K562 (cell line): ENCODE measurements around the gene DBP. TPM values are rescaled to one million over a fixed set of nuclear protein-coding genes. Genes with fewer than 3 reads are reported as not detected.

Source experiments
- ATF6 ChIP-seq: sonication (generic); formaldehyde crosslinking; IDR thresholded peaks from 2 replicates; pipeline ENCODE4 v1.4.0; 2020; ENCODE audit warnings: mild to moderate bottlenecking, missing genetic modification reagents
- BRF1 ChIP-seq: IDR thresholded peaks from 3 replicates; pipeline ENCODE4 v1.6.1; 2011; ENCODE audit warnings: borderline replicate concordance, mild to moderate bottlenecking; ENCODE audit not compliant: insufficient read length; ENCODE audit errors: extremely low read depth
- CCNT2 ChIP-seq: IDR thresholded peaks from 2 replicates; pipeline ENCODE4 v1.6.1; 2011; ENCODE audit warnings: borderline replicate concordance, low read depth, mild to moderate bottlenecking, moderate library complexity, mixed read lengths, low read length; ENCODE audit not compliant: insufficient read length; ENCODE audit errors: extremely low read depth
- CREM ChIP-seq: IDR thresholded peaks from 2 replicates; pipeline ENCODE4 v1.6.1; 2014; ENCODE audit warnings: antibody characterized with exemption, low read depth
- DACH1 ChIP-seq: fragments of 450-650 bp; IDR thresholded peaks from 2 replicates; pipeline ENCODE4 v1.6.1; 2018; ENCODE audit not compliant: partially characterized antibody
- E2F3 ChIP-seq: fragments of 250-450 bp; sonication (Bioruptor Pico); IDR thresholded peaks from 2 replicates; pipeline ENCODE4 v1.4.0; 2020; ENCODE audit warnings: mild to moderate bottlenecking
- EGR1 ChIP-seq: fragments of 450-650 bp; conservative IDR thresholded peaks from 2 replicates; pipeline ENCODE4 v1.6.1; 2017; ENCODE audit warnings: mild to moderate bottlenecking
- ELF4 ChIP-seq: fragments of 450-650 bp; formaldehyde crosslinking; IDR thresholded peaks from 2 replicates; pipeline ENCODE4 v1.4.0; 2022; ENCODE audit warnings: missing genetic modification characterization
- ETV5 ChIP-seq: sonication (generic); formaldehyde crosslinking; IDR thresholded peaks from 2 replicates; pipeline ENCODE4 v1.4.0; 2020; ENCODE audit warnings: low read depth, mild to moderate bottlenecking, missing genetic modification reagents
- GATA2 ChIP-seq: sonication (generic); formaldehyde crosslinking; IDR thresholded peaks from 2 replicates; pipeline ENCODE4 v1.4.0; 2020; ENCODE audit warnings: mild to moderate bottlenecking, missing genetic modification reagents
- JUNB ChIP-seq: fragments of 450-650 bp; formaldehyde crosslinking; conservative IDR thresholded peaks from 2 replicates; pipeline ENCODE4 v1.4.0; 2020; ENCODE audit warnings: mild to moderate bottlenecking
- MCM2 ChIP-seq: fragments of 450-650 bp; IDR thresholded peaks from 2 replicates; pipeline ENCODE4 v1.6.1; 2017; ENCODE audit warnings: low read depth, mild to moderate bottlenecking
- PRMT5 ChIP-seq: sonication (generic); formaldehyde crosslinking; IDR thresholded peaks from 2 replicates; pipeline ENCODE4 v1.5.0; 2020; ENCODE audit warnings: missing genetic modification reagents
- SMARCB1 ChIP-seq: IDR thresholded peaks from 2 replicates; pipeline ENCODE4 v1.6.1; 2011; ENCODE audit warnings: improper control_type of control experiment, low read depth; ENCODE audit not compliant: insufficient read length
- SNIP1 ChIP-seq: fragments of 450-650 bp; IDR thresholded peaks from 2 replicates; pipeline ENCODE4 v1.7.1; 2017; ENCODE audit warnings: low read depth, mild to moderate bottlenecking
- SNRNP70 ChIP-seq: fragments of 200-400 bp; formaldehyde crosslinking; optimal IDR thresholded peaks from 2 replicates; pipeline ENCODE3; 2017; ENCODE audit warnings: low read depth, low read length
- SRSF3 ChIP-seq: fragments of 200-400 bp; formaldehyde crosslinking; IDR thresholded peaks from 2 replicates; pipeline ENCODE4 v1.6.1; 2016; ENCODE audit warnings: mild to moderate bottlenecking, low read length, moderate library complexity; ENCODE audit not compliant: insufficient read depth
- TEAD1 ChIP-seq, 2 experiments: fragments of 450-650 bp in 1 of 2; sonication (generic) in 1 of 2; formaldehyde crosslinking; IDR thresholded peaks; 2 replicates each; pipeline versions ENCODE4 v1.4.0 to v1.8.0; 2020 to 2022; ENCODE audit warnings: mild to moderate bottlenecking in 2 of 2, missing genetic modification reagents in 1 of 2
- ZFP30 ChIP-seq: fragments of 250-450 bp; sonication (Bioruptor Pico); IDR thresholded peaks from 2 replicates; pipeline ENCODE4 v1.8.0; 2022; ENCODE audit warnings: moderate library complexity, mild to moderate bottlenecking, inconsistent platforms, borderline replicate concordance
- ZFPM2 ChIP-seq: fragments of 250-450 bp; sonication (Bioruptor Pico); IDR thresholded peaks from 2 replicates; pipeline ENCODE4 v1.5.1; 2022; ENCODE audit warnings: mild to moderate bottlenecking
- polyA plus RNA-seq, 8 experiments: library from polyadenylated mRNA; depleted of rRNA in 4 of 8; stranded (reverse) in 5 of 8; unstranded in 3 of 8; fragments of >200 nt; fragmentation: Nextera tagmentation in 2 of 8; fragmentation: Illumina TruSeq in 1 of 8; extraction: Ambion mirVana in 2 of 8; extraction: Trizol in 1 of 8; gene quantifications; 2 replicates each; pipeline versions ENCODE4 v1.2.1 to v1.2.3, GENCODE V29; 2011 to 2014; ENCODE audit warnings: inconsistent platforms in 1 of 8, missing spikeins in 1 of 8
- total RNA-seq, 7 experiments: library from RNA; depleted of rRNA in 6 of 7; stranded (reverse); fragments of >200 nt in 6 of 7; fragmentation: Illumina TruSeq in 2 of 7; extraction: Trizol in 2 of 7; gene quantifications; 2 replicates each; pipeline versions ENCODE4 v1.2.1 to v1.2.3, GENCODE V29; 2011 to 2021; ENCODE audit warnings: low replicate concordance in 1 of 7
- TF ChIP-seq, protein P1 (sequence below): IDR thresholded peaks from 2 replicates; pipeline ENCODE4 v1.6.1; 2011; ENCODE audit warnings: borderline replicate concordance, low read depth, mild to moderate bottlenecking, moderate library complexity, low read length; ENCODE audit not compliant: insufficient read depth, poor library complexity, severe bottlenecking
- TF ChIP-seq, protein P2 (sequence below): sonication (generic); formaldehyde crosslinking; IDR thresholded peaks from 2 replicates; pipeline ENCODE4 v1.8.0; 2023; ENCODE audit warnings: mild to moderate bottlenecking, missing genetic modification reagents

The DBP gene
- total and polyA plus RNA-seq, 9 of the 15 experiments (the other 6 are each of a cell fraction or from before 2014, with no cell fraction given) = 0.25 to 5.5 (median 1.8) TPM

DNA sequence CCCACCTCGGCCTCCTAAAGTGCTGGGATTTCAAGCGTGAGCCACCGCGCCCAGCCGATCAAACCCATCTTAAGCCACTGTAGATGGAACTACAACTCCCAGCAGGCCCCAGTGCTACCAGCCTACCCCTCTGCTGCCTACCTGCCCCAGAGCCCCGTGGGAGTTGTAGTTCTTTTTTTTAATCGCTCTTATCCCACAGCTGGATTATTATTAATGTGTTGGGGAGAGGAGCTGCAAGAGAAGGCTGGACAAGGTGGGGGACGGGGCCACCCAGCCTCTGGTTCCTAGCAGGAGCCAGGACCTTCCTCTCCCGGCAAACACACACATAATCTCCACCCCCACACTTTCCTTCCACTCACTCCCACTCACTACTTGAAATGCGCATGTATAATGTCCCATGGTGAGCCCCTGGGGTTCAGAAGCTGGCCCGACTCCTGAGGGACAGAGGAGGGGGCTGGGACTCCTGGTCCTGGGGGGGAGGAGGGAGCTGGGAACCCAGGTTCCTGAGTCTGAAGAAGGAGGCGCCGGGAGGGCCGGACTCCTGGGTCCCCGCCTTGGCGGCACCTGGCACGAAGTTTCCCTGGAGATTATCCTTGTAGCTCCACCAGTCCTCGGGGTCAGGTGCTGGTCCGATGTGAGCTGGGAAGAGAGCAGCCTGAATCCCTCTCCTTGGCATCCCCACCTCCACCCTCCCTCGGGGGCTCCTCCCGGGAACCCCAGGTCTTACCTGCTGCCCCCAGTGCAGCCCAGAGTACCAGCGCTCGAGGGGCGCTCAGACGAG, 7.8 kb upstream of the DBP start (continued):
- no peak for TF ChIP-seq DACH1
- no peak for TF ChIP-seq PRMT5
- TF ChIP-seq CREM = peak; percentile 59
- no peak for TF ChIP-seq GATA2 (CRISPR knock-in tag)
- TF ChIP-seq SRSF3 = no peak
- no peak for TF ChIP-seq ETV5
- TF ChIP-seq JUNB (CRISPR knock-in tag) = no peak
- peak; percentile 95 for TF ChIP-seq EGR1
- TF ChIP-seq ZFP30 (CRISPR knock-in tag) = no peak
- no peak for TF ChIP-seq ZFPM2 (CRISPR knock-in tag)
- no peak for TF ChIP-seq BRF1
- TF ChIP-seq, protein P1, sequence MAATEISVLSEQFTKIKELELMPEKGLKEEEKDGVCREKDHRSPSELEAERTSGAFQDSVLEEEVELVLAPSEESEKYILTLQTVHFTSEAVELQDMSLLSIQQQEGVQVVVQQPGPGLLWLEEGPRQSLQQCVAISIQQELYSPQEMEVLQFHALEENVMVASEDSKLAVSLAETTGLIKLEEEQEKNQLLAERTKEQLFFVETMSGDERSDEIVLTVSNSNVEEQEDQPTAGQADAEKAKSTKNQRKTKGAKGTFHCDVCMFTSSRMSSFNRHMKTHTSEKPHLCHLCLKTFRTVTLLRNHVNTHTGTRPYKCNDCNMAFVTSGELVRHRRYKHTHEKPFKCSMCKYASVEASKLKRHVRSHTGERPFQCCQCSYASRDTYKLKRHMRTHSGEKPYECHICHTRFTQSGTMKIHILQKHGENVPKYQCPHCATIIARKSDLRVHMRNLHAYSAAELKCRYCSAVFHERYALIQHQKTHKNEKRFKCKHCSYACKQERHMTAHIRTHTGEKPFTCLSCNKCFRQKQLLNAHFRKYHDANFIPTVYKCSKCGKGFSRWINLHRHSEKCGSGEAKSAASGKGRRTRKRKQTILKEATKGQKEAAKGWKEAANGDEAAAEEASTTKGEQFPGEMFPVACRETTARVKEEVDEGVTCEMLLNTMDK = no peak
- TF ChIP-seq MCM2 = no peak
- TF ChIP-seq TEAD1 (CRISPR knock-in tag; IDR thresholded peaks at IDR 0.05) = 0 out of 4 replicates have a peak, but pooled peaks of 1 of the 2 experiments have one; percentile 54
- TF ChIP-seq SMARCB1 = no peak
- TF ChIP-seq CCNT2 = no peak
- TF ChIP-seq SNRNP70 = no peak
- TF ChIP-seq, protein P2, sequence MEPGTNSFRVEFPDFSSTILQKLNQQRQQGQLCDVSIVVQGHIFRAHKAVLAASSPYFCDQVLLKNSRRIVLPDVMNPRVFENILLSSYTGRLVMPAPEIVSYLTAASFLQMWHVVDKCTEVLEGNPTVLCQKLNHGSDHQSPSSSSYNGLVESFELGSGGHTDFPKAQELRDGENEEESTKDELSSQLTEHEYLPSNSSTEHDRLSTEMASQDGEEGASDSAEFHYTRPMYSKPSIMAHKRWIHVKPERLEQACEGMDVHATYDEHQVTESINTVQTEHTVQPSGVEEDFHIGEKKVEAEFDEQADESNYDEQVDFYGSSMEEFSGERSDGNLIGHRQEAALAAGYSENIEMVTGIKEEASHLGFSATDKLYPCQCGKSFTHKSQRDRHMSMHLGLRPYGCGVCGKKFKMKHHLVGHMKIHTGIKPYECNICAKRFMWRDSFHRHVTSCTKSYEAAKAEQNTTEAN (CRISPR knock-in tag) = no peak
- TF ChIP-seq ATF6 (CRISPR knock-in tag) = no peak
- no peak for TF ChIP-seq SNIP1
- no peak for TF ChIP-seq E2F3
- peak; percentile 48; the same call in 1 of the 2 replicates for TF ChIP-seq ELF4 (CRISPR knock-in tag)
